Measurements from ENCODE around the gene PPP1R15B. TPM values are rescaled to one million over a fixed set of nuclear protein-coding genes. Genes with fewer than 3 reads are reported as not detected.

The PPP1R15B gene
- total RNA-seq, 4 donors from 2014 or later = 29.5 to 42.3 (median 34.0) TPM

DNA sequence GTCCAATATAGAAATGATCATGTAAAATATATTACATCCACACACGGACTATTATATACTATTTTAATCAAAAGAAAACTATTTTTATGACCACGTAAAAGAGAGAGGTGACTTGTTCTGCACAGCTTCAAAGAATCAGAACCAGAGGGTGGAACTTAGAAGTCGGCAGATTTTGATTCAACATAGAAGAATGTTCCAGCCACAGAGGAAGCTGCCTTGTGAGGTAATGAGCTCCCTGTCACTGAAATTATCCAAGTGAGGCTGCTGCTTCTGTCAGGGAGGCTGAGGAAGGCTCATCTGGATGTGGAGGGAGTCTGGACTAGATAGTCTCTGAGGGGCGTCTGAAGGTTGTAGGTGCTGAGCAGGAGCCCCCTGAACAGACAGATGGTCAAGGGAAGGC is 54.6 kb downstream of the PPP1R15B start:
- no peak for TF ChIP-seq POLR2A (IDR thresholded peaks at IDR 0.05)
- TF ChIP-seq, protein P1, sequence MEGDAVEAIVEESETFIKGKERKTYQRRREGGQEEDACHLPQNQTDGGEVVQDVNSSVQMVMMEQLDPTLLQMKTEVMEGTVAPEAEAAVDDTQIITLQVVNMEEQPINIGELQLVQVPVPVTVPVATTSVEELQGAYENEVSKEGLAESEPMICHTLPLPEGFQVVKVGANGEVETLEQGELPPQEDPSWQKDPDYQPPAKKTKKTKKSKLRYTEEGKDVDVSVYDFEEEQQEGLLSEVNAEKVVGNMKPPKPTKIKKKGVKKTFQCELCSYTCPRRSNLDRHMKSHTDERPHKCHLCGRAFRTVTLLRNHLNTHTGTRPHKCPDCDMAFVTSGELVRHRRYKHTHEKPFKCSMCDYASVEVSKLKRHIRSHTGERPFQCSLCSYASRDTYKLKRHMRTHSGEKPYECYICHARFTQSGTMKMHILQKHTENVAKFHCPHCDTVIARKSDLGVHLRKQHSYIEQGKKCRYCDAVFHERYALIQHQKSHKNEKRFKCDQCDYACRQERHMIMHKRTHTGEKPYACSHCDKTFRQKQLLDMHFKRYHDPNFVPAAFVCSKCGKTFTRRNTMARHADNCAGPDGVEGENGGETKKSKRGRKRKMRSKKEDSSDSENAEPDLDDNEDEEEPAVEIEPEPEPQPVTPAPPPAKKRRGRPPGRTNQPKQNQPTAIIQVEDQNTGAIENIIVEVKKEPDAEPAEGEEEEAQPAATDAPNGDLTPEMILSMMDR (IDR thresholded peaks at IDR 0.05) = no peak
- Histone ChIP-seq H3K27ac (peak overlapping the region in 1 of 4 donors; percentile 25), H3K4me1 (peaks cover 7 to 24% (median 10%) of the 10 kb centered on the region in 3 donors), H3K9me3 (no peaks in the 10 kb centered on the region), H3K27me3 (peaks cover 0 to 21% (median 0%) of the 10 kb centered on the region in 4 donors), H3K36me3 (no peaks in the 10 kb centered on the region), H3K4me3 (no peak overlapping the region)
- intact Hi-C loops (cut with DNase I) = no loop called here
- WGBS, 2 donors = 56 to 61% methylated on average over 4 of the region's 4 CpGs
- DNase-seq = no peak

DNA sequence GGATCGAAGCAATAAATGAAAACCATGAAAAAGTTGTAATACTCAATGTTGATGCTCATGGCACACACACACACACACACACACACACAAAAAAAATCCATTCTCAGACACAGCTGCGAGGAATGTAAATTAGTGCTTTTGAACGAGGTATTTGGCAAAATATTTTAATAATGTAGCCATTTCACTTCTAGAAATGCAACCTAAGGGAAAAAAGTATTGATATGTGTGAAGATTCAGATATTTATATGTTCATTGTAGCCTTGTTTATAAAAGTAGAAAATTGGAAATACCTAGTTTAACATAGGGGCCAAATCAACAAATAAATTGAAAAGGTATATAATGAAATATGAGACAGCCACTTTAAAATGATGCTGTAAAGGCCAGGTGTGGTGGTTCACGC is 55.7 kb downstream of the PPP1R15B start:
- Histone ChIP-seq H3K27ac (no peak overlapping the region), H3K4me1 (peaks cover 10 to 30% (median 11%) of the 10 kb centered on the region in 3 donors), H3K27me3 (peaks cover 0 to 21% (median 0%) of the 10 kb centered on the region in 4 donors), H3K4me3 (no peak overlapping the region), H3K9me3 (no peaks in the 10 kb centered on the region), H3K36me3 (no peaks in the 10 kb centered on the region)
- TF ChIP-seq, protein P1 (IDR thresholded peaks at IDR 0.05) = no peak
- no peak for TF ChIP-seq POLR2A (IDR thresholded peaks at IDR 0.05)
- intact Hi-C loops (cut with DNase I) = no loop called here
- WGBS, 2 donors = 78 to 79% methylated on average over 4 of the region's 4 CpGs
- DNase-seq = no peak

DNA sequence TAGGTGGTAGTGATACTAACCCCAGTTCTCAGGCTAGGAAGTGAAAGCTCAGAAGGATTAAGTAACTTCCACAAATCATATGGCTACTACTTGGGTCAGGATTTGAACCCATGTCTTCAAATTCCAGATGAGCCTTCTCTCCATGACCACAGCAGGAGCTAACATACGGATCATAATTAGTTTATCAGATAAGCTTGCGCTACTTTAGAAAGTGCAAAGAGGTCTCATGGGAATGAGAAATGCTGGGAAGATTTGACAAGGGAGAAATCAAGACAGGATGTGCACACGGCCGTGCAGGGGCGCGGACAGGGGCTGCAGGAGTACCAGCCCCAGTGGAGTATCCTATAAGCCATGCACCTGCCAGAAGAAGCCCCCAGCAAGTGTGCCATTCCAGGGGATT is 57.0 kb downstream of the PPP1R15B start:
- H3K36me3 ChIP-seq = no peaks in the 10 kb centered on the region
- TF ChIP-seq POLR2A (IDR thresholded peaks at IDR 0.05) = no peak
- TF ChIP-seq, protein P1 (IDR thresholded peaks at IDR 0.05) = no peak
- no peak overlapping the region for H3K27ac ChIP-seq
- no peak overlapping the region for H3K4me3 ChIP-seq
- intact Hi-C loops (cut with DNase I) = no loop called here
- 74 to 80% methylated on average over 5 to 6 of the region's 6 CpGs for WGBS, 2 donors
- no peak for DNase-seq
- H3K27me3 ChIP-seq = peaks cover 0 to 14% (median 0%) of the 10 kb centered on the region in 4 donors
- H3K4me1 ChIP-seq = peaks cover 4 to 33% (median 12%) of the 10 kb centered on the region in 3 donors
- no peaks in the 10 kb centered on the region for H3K9me3 ChIP-seq

Small RNAs within 50 kb of the gene (small RNA-seq; reads per million reads assigned to genes)
- 0 reads per million in 4 donors for gene AL606489.2

Other genes with a start within 250 kb of the PPP1R15B start
- gene REN, start 245.5 kb downstream of the PPP1R15B start, total RNA-seq = under 1 TPM in 2 of 4 donors, not detected in 2; 0.38 to 0.99 TPM
- not detected for gene KISS1, start 215.3 kb downstream of the PPP1R15B start, total RNA-seq
- under 1 TPM in 1 of 4 donors, not detected in 3; 0.38 TPM for gene GOLT1A, start 197.8 kb downstream of the PPP1R15B start, total RNA-seq
- gene PLEKHA6, start 51.9 kb downstream of the PPP1R15B start, total RNA-seq = 10 to 100 TPM in 3 of 4 donors, 1 to 10 TPM in 1; 7.4 to 40.6 (median 18.3) TPM
- gene PIK3C2B, start 83.0 kb upstream of the PPP1R15B start, total RNA-seq = 10 to 100 TPM; 19.4 to 40.2 (median 21.3) TPM
- 10 to 100 TPM; 13.2 to 62.8 (median 23.8) TPM for gene MDM4, start 104.6 kb upstream of the PPP1R15B start, total RNA-seq

Data from esophagus squamous epithelium (tissue), 5 donors.